Stimulated activated CD4-positive, alpha-beta T cell treated with anti-CD3 and anti-CD28 coated beads, Interleukin-15, amount 100 ng/mL, for 24 hours (primary cell): ENCODE results near the gene SLC38A9.
"Not testable (repeated sequence)": the region's sequence is repeated elsewhere in the genome, so short reads cannot be mapped to it uniquely, and the experiment has no call there.

Experiments used
- DNase-seq: peaks from one replicate; pipeline ENCODE4 v3.0.0-alpha.2; 2020

SLC38A9 gene, protein sequence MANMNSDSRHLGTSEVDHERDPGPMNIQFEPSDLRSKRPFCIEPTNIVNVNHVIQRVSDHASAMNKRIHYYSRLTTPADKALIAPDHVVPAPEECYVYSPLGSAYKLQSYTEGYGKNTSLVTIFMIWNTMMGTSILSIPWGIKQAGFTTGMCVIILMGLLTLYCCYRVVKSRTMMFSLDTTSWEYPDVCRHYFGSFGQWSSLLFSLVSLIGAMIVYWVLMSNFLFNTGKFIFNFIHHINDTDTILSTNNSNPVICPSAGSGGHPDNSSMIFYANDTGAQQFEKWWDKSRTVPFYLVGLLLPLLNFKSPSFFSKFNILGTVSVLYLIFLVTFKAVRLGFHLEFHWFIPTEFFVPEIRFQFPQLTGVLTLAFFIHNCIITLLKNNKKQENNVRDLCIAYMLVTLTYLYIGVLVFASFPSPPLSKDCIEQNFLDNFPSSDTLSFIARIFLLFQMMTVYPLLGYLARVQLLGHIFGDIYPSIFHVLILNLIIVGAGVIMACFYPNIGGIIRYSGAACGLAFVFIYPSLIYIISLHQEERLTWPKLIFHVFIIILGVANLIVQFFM

DNA sequence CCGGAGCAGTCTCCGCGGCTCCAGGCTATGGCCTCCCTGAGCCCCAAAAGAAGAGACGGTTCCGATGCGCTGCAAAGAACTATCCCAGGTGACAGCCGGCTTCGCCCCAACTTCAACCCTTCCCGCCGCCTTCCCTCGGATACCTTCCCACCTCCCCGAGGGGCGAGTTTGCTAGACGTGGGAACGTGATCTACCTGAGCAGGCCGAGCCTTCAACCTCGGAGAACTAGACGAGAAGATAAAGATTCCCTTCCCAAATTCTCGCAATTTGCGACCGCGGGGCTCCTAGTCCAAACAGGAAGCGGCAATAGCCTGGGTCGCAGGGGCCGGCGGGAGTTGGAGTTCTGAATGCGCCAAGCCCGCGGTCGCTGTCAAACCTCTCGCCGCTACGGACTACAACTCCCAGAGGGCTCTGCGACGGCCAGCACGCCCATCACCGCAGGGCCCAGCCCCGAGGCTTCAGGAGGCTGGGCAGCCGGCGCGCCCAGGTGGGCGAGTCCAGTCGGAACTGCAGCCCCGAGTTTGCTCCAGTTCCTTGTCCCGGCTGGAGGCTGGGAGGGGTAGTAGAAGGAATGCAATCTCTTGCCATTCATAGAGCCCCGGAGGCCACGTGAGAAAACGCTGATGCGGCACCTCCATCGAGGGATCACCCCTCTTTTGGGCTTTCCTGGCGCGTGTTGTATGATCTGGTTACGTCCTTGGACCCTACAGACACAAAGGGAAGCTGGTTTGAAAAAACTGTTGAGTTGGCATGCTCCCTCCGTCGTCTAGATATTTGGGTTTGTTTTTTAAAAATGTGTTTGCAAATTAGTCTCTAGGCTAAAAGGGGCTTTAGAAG is at the start of gene SLC38A9:
SLC38A9 (minus strand) TSS at position 302 of the 837 bp plus-strand sequence. CDS start 14,366 bp downstream, outside the sequence.
- DNase-seq, result peak; percentile 97

DNA sequence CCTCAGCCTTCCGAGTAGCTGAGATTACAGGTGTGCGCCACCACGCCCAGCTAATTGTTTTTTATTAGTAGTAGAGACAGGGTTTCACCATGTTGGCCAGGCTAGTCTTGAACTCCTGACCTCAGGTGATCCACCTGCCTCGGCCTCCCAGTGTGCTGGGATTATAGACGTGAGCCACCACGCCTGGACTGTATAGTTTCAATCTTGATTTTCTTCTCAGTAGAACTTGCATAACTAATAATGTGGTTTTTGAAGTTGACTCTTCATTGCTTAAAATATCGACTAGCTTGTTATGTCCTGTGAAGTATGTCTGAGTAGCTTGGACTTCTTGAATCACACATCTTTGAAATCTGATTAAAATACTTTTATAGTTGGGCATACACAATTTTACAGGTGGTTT is 49.6 kb upstream of the SLC38A9 start:
- not testable (repeated sequence) for DNase-seq

DNA sequence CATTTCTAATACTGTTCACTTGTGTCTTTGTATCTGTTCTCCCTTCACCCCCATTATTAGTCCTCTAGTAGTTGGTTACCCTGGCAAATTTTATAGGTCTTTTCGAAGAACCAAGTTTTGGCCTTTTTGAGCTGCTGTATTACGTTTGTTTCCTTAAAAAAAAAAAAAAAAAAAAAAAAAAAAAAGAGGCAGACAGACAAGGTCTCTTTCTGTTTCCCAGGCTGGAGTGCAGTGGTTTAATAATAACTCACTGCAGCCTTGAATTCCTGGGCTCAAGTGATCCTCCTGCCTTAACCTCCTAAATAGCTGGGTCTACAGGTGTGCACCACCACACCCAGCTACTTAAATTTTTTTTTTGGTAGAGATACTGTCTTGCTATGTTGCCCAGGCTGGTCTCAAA is 46.6 kb upstream of the SLC38A9 start:
- no peak for DNase-seq

DNA sequence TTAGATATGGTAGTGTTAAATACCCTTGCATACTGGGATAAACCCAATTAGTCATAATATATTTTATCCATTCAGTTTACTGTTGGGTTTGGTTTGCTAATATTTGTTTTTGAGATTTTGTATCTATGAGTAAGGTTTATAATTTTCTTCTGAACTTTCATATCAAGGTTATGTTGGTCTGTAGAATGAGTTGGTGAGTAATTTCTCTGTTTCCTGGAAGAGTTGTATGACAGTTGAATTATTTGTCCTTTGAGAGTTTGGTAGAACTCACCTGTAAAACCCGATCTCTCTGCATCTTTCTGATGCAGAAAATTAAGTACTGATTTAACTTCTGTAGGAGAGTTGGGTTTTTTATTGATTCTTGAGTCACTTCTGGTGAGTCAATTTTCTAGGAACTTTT is 46.1 kb upstream of the SLC38A9 start:
- no peak for DNase-seq

DNA sequence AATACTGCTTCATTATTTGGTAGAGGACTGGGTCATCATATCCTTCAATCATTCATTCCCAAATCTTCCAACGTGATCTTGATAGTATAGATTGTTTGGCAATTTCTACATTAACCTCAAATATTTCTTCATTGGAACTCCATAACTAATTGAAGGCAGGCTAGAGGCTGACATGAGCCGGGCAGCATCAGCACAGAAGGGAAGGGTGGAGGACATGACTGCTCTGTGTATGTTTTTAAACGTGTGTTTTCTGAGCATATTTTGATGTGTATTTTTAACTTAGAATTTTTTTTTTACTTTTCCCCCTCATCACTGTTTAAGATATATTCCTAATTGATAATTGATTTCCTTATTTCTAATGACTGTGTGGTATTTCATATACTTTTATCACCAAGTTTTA is 38.4 kb upstream of the SLC38A9 start:
- no peak for DNase-seq

DNA sequence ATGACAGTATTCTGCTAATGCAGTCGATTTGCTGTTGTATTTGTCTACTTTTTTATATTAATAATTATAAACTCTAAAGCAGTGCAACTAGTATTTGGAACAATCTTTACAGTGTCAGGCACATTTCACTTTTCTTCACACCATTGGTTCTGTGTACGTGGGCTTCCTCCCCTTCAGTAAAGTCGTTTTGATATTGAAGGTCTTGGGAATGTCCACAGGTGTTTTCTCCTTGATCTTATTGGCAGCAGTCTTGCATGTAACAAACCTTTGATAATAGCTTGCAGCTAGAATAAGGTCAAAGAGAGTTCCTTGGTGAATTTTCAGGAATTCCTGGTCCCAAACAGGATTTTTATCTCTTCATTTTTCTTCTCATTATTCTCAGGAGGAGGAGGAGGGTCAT is 37.9 kb upstream of the SLC38A9 start:
- DNase-seq, result no peak

DNA sequence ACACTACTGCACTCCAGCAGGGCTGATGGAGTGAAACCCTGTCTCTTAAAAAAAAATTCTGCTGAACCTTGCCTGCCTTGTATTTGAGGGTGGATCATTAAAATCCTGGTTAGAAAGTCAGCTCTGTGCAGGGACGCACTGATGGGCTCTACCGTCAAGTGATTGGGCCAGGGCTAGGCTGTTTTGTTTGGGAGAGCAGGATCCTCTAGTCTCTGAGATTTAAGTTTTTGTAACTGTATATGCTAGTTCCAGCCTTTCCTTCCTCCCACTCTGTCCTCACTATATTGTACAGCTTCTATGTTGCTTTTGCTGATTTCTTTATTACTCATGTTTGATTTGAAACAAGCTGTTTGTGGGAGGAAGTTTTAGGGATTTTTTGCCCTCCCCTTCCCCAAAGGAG is 37.3 kb upstream of the SLC38A9 start:
- no peak for DNase-seq

DNA sequence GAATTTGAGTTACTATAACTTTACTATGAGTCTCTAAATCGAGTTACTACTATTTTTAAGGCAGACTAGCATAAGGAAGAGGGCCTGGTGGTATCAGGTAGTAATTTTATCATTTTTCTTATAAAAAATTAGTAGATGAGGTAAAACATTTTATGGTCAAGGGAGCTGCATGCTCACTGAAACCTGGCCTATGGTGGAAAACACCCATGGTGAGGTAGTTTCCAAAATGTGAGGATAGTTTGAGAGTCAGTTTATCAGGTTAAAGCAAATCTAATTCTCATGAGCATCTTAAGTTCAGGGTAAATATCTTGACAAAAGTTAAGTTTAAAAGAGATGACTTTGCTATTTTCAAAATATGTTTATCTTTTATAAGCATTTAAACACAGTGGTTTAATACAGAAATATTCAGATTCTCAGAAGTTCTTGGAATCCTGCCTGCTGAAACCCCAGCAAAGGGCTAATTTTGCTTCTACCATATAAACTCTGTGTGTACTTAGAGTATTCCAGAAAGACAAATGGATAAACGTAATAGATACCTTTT is 35.7 kb upstream of the SLC38A9 start:
- DNase-seq, result no peak

DNA sequence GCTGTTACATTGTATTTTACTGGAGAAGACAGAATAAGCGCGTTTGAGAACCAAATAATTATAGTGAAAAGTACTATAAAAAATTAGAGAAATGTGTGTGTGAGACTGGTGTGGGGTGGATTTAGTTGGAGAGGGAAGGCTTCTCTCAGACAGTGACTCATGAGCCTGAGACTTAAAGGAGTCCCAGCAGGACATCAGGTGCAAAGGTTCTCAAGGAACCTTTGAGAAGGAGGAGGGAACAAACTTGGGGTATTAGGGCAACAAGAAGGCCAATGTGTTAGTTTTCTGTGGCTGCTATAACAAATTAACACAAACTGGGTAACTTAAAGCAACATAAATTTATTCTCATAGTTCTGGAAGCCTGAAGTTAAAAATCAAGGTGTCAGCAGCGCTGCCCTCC is 30.7 kb upstream of the SLC38A9 start:
- DNase-seq, result no peak

DNA sequence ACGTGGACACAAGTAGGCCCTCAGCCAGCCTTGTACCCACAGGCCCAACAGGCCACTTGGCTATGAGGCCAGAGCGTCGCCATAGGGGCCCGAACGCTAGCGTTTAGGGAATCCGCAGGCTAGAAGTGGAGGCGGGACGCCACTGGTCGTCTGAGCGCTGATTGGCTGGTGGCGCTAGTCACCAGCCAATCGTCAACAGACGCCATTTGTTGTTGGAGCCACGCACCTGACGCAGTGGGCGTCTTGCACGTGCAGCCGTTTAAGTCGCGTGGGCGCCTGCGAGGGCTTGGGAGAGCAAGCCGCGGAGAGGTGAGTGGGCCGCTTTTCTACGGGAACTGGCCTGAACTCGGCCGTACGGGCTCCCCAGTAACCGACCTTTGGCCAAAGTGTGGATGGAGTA is 25.7 kb upstream of the SLC38A9 start, which contains the start of gene DDX4:
DDX4 (plus strand) TSS at position 269 of the 400 bp plus-strand sequence. CDS start 903 bp downstream, outside the sequence.
- DNase-seq, result no peak

DNA sequence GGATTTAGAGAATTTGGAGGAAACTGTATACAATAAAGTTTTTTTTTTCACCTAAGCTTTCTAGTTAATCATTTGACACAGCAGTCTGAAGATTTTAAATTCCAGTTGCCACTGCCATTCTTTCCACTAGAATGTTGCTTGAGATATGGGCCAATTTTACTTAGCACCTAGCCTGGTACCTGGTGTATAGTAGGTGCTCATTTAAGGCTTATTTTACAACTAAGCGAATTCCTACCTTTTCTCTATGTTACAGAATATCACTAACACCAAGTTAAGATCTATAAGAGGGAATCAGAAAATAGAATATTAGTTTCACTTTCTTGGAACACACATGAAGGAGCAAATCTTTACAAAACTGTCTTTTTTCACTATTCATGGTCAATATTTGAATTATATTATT is 22.5 kb upstream of the SLC38A9 start:
- no peak for DNase-seq

DNA sequence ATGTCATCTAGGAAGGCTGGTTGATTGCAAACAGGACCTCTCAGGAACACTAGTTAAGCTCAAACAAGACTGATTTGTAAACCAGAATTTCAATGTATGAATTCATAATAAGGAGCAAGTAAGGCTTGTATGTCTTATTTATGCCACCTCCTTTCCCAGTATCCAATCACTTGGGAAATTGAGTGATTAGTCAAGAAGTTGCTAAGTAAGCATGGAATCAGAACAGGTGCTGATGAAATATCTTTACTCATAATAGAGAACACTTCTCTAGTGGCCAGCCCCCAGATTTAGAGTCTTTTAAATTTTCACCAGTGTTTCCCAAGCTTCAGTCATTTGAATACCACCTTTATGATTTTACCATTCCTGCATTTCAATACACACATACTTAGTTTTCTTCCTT is 20.5 kb upstream of the SLC38A9 start:
- no peak for DNase-seq

DNA sequence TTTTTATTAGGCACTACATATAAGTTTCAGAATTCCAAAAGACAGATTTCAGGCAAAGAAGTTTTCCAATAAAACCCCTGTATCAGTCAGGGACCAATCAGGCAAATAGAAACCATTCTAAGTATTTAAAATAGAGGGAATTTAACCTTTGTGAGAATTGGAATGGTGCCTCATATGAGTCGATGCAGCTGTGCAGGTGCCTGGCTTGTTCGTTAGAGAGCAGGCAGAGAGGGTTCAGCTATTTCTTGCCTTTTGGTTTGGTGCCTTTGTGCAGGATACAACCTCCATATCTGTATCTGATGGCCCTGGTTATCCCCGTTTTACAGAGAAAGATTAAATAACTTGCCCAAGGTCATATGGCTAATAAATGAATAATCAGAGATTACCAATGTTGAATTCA is 19.7 kb upstream of the SLC38A9 start:
- no peak for DNase-seq

DNA sequence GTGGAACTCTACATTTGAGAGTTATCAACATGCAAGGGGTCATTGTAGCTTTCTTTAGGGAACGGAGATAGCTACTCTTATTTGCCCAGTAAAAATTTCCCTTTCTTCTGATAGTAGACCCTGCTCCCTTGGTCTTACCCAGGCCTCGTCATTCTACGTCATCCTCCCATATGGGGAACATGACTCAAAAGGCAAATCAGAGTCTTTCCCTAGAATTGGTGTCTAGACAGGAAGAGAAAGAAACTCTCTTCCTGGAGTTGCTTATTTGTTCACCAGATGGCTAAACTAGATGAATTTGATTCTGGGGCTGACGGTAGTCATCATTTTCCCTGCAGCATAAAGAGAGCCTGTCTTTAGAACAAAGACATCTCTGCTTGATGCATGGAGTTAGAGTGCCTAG is 12.2 kb upstream of the SLC38A9 start:
- no peak for DNase-seq

DNA sequence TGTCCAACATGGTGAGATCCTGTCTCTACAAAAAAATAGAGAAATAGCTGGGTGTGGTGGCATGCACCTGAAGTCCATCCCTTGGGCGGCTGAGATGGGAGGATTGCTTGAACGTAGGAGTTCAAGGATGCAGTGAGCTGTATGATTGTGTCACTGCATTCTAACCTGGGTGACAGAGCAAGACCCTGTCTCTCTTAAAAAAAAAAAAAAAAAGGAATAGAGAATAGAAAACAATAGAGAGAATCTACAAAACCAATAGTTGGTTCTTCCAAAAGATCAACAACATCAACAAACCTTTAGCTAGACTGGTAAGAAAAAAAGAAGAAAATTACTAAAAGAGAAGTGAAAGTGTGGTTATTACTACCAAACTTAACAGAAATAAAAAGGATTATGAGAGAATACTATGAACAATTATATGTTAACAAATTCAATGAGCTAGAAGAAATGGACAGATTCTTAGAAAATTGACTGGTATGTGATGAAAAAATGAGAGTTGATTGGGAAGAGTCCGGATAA is 8.1 kb upstream of the SLC38A9 start:
- DNase-seq, result no peak

DNA sequence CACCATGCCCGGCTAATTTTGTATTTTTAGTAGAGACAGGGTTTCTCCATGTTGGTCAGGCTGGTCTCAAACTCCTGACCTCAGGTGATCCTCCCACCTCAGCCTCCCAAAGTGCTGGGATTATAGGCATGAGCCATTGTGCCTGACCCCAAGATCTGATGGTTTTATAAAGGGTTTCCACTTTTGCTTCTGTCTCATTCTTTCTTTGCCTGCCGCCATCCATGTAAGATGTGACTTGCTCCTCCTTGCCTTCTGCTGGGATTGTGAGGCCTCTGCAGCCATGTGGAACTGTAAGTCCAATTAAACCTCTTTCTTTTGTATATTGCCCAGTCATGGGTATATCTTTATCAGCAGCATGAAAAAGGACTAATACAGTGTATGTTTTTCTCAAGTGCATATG is 6.9 kb upstream of the SLC38A9 start:
- DNase-seq, result not testable (repeated sequence)

DNA sequence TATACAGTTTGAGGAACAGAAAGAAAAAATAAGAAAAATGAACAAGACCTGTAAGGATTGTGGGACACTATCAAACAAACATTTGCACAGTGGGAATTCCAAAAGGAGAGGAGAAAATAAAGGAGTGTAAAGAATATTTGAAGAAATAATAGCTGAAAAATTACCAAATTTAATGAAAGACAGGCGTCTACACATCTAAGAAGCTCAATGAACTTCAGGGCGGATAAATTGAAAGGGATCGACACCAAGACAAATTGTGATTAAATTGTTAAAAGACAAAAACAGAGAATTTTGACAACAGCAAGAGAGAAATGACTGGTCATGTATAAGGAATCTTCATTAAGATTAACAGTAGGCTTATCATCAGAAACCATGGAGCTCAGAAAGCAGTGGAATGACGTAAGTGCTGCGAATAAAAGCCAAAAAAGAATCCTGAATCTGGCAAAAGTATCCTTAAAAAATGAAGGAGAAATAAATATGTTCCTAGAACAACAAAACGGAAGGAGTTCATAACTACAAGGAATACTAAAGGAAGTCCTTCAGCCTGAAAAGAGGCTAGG is 3.5 kb upstream of the SLC38A9 start:
- no peak for DNase-seq

DNA sequence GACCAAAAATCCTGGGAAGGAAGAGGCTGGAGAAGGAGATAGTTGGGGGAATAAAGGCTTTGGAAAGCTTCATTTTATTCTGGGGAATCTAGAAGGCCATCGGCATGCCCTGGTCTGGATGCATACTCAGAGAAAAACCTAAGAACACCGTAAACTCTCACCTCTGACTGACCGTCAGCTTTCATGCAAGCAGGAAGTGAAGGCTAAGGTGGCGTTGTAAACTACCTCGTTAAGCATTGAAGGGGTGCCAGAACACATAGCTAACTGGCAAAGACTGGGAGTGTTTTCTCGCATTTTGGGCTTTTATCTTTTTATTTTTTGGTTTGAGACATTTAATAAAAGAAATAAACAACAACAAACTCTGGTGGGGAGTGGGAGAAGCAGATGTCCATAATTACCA is 2.6 kb upstream of the SLC38A9 start:
- DNase-seq, result no peak

DNA sequence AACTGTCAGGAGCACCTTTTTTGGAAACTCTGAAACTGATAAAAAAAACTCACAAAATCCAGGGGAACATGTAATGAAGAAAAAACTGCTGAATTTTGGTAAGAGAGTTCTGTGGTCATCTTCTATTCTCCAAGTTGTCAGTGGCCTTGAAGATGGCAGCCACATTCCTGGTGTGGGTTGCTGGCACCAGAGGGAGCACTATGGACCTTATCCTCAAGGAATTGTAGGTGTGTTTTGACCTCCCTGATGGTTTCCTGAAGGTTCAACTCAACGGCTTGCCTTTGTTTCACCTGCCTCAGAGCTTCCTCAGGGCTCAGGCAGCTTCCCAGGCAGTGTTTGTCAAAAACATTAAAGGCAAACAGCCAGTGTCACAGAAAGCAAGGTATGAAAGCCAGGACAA is 2.2 kb upstream of the SLC38A9 start:
- no peak for DNase-seq

DNA sequence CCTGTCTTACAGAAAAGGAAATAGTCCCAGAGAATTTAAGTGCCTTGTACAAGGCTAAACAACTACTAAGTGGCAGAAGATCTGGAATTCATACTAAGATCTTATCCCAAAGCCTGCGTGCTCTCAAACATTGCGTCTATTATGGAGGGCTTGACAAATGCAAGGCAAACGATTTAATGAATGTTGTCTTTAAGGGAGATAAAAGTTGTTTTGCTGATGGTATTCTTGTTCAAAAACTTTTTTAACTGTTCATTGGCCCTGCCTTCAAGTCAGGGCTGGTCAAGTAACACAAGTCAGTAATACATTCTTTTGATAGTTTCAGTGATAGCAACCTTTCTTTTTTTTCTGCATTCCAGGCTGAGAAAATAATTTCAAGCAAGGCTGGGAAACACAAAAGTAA is 1.7 kb upstream of the SLC38A9 start:
- DNase-seq, result no peak

DNA sequence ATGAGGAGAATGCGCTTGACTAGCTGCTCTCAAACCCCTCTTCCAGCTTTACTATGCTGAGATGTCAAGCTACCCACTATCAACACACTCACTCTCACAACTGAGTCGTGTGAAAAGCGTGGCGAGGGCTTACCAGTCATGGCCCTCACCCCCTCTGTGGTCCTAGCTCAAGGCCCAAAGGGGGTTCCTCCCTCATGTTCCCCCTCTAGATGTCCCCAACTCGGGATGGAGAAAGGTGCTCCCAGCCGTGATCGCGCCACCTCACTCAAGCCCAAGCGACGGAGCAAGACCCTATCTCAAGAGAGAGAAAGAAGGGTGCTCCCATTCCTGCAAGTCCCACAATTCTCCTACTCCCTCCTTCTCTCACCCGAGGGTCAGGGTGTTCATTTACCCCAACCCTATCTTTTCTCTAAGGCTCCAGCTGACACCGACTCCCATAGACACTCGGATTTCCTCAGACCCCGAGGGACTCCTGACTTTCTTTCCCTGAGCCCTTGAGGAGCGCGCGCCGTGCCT is 559 bp downstream of the SLC38A9 start:
- DNase-seq, result peak; percentile 7

DNA sequence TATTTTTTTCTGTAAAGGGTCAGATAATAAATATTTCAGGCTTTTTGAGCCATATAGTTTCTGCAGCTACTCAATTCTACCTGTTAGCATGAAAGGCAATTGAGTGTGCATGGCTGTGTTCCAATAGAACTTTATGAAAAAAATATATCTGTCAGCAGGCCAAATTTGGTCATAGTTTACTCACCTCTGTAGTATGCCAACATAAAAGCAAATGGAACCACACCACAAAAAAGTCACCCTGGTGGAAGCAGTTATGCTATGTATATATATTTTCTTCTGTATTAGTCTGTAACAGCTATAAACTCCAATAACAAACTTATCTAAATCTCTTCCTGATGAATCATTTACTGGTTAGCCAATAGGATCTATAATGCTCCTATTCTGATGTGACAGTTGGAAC is 3.4 kb downstream of the SLC38A9 start:
- no peak for DNase-seq

DNA sequence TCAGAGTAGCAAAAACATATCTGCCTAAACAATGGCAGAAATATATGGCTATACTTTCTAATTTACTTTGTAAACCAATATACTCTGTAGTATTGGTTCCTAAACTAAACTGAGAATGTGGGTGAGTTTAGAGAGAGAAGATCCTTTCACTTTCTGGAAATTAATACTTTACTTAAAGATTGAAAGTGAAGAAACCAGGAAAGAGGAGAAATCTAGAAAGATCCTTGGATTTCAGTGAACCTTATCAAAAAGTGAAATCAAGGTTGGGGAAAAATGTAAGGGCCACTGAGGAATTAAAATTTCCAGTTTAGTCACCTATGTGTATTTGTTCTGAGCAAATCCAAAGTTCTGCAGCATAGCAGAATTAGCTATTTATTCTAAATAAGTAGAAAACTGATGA is 5.9 kb downstream of the SLC38A9 start:
- DNase-seq, result no peak
